Measurements from ENCODE around the gene FGF3. TPM values are rescaled to one million over a fixed set of nuclear protein-coding genes. Genes with fewer than 3 reads are reported as not detected.

The FGF3 gene
- total RNA-seq, 2 experiments from 2014 or later, result not detected

DNA sequence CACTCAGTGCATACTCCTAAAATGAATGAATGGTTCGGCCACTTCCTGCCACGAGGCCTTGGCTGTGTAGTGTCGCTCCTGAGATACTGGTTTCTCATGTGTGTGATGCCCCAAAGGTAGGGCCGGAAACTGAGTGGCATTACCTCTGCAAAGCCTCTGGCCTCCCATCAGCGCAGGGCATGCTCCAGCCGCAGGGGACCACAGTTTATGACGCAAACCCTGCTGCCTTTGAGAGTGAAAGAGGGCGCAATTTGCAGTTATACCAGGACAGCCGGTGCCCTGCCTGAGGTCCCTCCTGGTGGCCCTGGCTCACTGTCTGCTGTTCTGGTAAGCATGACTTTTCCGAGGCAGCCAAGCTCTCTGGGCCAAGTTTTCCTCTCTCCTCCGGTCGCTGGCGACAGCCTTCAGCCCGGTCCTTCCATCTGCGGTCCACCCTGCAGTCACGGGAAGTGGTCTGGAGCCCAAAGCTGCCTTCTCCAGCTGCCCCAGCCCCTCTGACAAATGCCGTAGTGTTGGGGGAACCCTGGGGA, 2.4 kb upstream of the FGF3 start:
- DNase-seq, result no peak
- Mint-ChIP-seq H3K27ac (no peak overlapping the region), H3K4me1 (no peaks in the 10 kb centered on the region), H3K27me3 (peaks cover 41% of the 10 kb centered on the region), H3K4me3 (no peak overlapping the region), H3K9me3 (no peaks in the 10 kb centered on the region), H3K36me3 (no peaks in the 10 kb centered on the region)

- Mint-ChIP-seq H3K36me3 (no peaks in the 10 kb centered on the region), H3K27me3 (peaks cover 50% of the 10 kb centered on the region), H3K9me3 (no peaks in the 10 kb centered on the region), H3K4me3 (no peak overlapping the region), H3K4me1 (no peaks in the 10 kb centered on the region), H3K27ac (no peak overlapping the region)
- DNase-seq, result no peak
Measured at GRCh38 chr11:69820441-69820840, 1.2 kb upstream of the FGF3 start.

DNA sequence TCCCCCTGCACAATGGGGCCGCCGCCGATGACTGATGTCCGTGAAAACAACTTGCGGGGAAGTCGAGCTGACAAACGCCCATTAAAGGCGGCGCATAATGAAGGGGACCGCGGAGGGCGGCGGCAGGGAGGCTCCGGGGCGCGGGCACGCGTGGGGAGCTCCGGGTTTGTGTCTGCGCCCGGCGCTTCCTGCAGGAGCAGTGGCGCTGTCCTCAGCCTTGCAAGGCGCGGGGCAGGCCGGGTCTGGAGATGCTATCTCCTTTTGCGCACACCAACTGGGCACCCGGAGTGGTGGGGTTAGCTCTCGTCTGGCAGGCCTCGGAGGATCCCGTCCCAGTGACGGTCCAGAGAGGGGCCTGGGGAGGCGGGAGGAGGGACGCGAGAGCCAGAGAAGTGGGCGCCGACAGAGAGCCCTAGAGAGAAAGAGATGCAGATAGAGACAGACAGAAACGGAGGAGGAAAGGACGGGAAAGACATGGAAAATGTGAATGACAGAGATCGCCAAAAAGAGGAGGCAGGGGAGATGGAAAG, 390 bp upstream of the FGF3 start:
- H3K9me3 Mint-ChIP-seq, result no peaks in the 10 kb centered on the region
- H3K27me3 Mint-ChIP-seq, result peaks cover 58% of the 10 kb centered on the region
- H3K4me1 Mint-ChIP-seq, result no peaks in the 10 kb centered on the region
- no peak for DNase-seq
- H3K36me3 Mint-ChIP-seq, result no peaks in the 10 kb centered on the region
- H3K4me3 Mint-ChIP-seq, result no peak overlapping the region
- H3K27ac Mint-ChIP-seq, result no peak overlapping the region

DNA sequence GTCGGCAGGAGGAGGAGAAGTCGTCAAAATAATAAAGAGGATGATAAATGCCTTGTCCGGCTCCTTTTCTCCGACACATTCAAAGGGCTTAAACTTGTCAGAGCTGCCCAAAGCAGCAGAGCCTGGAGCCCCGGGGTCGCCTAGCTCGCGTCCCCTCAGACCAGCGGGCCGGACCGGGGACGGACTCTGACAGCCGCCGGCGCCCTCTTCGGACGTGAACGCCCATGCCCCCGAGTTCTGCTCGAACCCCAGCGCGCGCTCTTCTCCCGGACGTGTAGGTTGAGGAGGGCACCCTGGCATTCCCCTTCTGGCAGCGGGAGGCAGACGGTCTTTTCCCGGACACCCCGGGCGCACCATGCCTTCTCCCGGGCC, 999 bp downstream of the FGF3 start:
- peaks cover 63% of the 10 kb centered on the region for H3K27me3 Mint-ChIP-seq
- H3K27ac Mint-ChIP-seq, result no peak overlapping the region
- no peak for DNase-seq
- H3K9me3 Mint-ChIP-seq, result no peaks in the 10 kb centered on the region
- H3K4me3 Mint-ChIP-seq, result no peak overlapping the region
- H3K36me3 Mint-ChIP-seq, result no peaks in the 10 kb centered on the region
- no peaks in the 10 kb centered on the region for H3K4me1 Mint-ChIP-seq

GRCh38 chr11:69817265-69818230, 1.7 kb downstream of the FGF3 start:
- H3K27ac Mint-ChIP-seq, result no peak overlapping the region
- H3K36me3 Mint-ChIP-seq, result no peaks in the 10 kb centered on the region
- H3K4me1 Mint-ChIP-seq, result no peaks in the 10 kb centered on the region
- peaks cover 64% of the 10 kb centered on the region for H3K27me3 Mint-ChIP-seq
- H3K9me3 Mint-ChIP-seq, result no peaks in the 10 kb centered on the region
- no peak for DNase-seq
- H3K4me3 Mint-ChIP-seq, result no peak overlapping the region

DNA sequence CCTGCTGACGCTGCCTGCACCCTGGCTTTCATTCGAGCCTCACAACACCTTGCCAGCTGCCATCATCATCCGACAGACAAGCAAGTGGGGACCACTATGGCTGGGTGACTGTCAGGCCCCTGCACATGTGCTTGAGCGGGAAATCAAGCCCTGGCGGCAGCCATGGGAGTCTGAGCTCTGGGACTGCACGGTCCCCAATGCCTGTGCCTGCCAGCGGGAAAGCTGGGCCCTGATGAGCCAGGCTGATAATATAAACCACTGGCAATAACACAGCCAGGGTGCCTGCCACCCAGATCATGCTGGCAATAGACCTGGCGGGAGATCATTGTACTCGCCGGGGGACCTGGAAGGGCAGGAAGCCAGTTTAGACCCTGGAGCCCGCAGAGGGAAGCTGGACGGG, 2.5 kb downstream of the FGF3 start:
- Mint-ChIP-seq H3K27me3 (peaks cover 57% of the 10 kb centered on the region), H3K4me1 (no peaks in the 10 kb centered on the region), H3K27ac (no peak overlapping the region), H3K36me3 (no peaks in the 10 kb centered on the region), H3K4me3 (no peak overlapping the region), H3K9me3 (no peaks in the 10 kb centered on the region)
- DNase-seq, result no peak

GRCh38 chr11:69815973-69816372, 3.2 kb downstream of the FGF3 start:
- Mint-ChIP-seq H3K27me3 (peaks cover 52% of the 10 kb centered on the region), H3K9me3 (no peaks in the 10 kb centered on the region), H3K4me3 (no peak overlapping the region)

DNA sequence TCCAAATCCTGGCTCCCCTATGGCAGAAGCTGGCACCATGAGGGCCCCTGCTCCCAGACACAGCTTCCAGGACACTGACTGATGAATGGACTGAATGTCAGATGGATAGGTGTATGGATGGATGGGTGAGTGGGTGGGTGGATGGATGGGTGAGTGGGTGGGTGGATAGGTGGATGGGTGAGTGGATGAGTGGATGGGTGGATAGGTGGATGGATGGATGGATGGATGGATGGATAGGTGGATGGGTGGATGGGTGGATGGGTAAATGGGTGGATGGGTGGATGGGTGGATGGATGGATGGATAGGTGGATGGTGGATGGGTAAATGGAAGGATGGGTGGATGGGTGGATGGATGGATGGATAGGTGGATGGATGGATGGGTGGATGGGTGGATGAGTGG, 4.3 kb downstream of the FGF3 start:
- no peak for DNase-seq
- Mint-ChIP-seq H3K4me3 (no peak overlapping the region), H3K36me3 (no peaks in the 10 kb centered on the region), H3K27ac (no peak overlapping the region), H3K9me3 (no peaks in the 10 kb centered on the region), H3K4me1 (no peaks in the 10 kb centered on the region), H3K27me3 (peaks cover 41% of the 10 kb centered on the region)

More at GRCh38 chr11:69815973-69816372, 3.2 kb downstream of the FGF3 start:
- no peak for DNase-seq
- no peaks in the 10 kb centered on the region for H3K36me3 Mint-ChIP-seq
- no peak overlapping the region for H3K27ac Mint-ChIP-seq
- H3K4me1 Mint-ChIP-seq, result no peaks in the 10 kb centered on the region

DNA sequence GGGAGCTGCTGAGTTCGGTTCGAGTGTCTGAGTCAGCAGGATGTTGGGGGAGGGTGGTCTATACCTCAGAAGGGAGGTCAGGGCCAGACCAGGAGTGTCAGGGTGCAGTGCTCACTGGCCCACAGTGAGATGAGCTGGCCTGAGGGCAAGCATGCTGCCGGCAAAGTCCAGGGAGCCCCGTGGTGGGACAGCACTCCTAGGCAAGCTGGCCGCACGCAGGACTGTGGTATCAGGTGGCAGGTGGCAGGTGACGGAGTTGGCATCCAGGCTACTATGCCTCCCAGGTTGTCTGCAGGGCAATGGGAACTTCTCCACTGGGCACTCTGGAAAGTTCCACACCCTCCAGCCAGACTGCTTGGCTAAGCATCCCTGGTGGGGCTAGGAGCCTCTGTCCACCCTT, 4.8 kb downstream of the FGF3 start:
- no peaks in the 10 kb centered on the region for H3K4me1 Mint-ChIP-seq
- no peak overlapping the region for H3K27ac Mint-ChIP-seq
- no peak for DNase-seq
- H3K9me3 Mint-ChIP-seq, result no peaks in the 10 kb centered on the region
- no peak overlapping the region for H3K4me3 Mint-ChIP-seq
- peaks cover 40% of the 10 kb centered on the region for H3K27me3 Mint-ChIP-seq
- no peaks in the 10 kb centered on the region for H3K36me3 Mint-ChIP-seq

DNA sequence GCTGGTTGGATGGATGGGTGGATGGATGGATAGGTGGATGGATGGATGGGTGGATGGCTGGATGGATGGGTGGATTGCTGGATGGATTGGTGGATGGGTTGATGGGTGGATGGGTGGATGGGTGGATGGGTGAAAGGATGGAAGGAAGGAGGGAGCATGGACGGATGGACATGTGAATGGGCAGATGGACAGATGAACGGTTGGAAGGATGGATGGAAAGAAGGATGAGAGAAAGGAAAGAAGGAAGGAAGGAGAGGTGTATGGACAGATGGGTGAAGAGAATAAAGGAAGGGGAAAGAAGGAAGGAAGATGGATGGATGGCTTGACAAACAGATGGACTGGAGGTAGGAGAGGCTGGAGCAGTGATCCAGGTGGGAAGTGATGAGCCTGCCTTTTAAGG, 5.4 kb downstream of the FGF3 start:
- H3K27ac Mint-ChIP-seq, result no peak overlapping the region
- no peaks in the 10 kb centered on the region for H3K9me3 Mint-ChIP-seq
- no peaks in the 10 kb centered on the region for H3K36me3 Mint-ChIP-seq
- peaks cover 39% of the 10 kb centered on the region for H3K27me3 Mint-ChIP-seq
- no peak for DNase-seq
- no peaks in the 10 kb centered on the region for H3K4me1 Mint-ChIP-seq
- H3K4me3 Mint-ChIP-seq, result no peak overlapping the region

DNA sequence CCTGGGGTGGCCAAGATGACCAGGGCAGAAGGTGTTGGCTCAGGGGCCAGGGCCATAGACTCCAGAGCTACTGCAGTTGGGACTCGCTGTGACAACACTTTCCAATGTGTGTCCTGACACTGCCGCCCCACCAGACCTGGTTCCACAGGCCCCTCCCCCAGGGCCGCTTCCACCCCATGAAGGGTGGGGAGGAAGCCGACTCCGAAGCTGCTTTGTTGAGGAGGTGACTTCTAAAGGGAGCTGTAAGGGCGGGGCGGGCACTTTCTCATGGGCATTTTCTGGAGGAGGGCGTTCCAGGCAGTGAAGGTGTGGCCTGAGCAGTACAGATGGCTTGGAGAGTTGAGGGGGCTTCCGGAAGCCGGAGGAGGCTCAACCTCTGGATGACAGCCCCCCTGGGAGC, 6.3 kb downstream of the FGF3 start:
- no peak overlapping the region for H3K27ac Mint-ChIP-seq
- no peaks in the 10 kb centered on the region for H3K4me1 Mint-ChIP-seq
- DNase-seq, result no peak
- no peaks in the 10 kb centered on the region for H3K9me3 Mint-ChIP-seq
- H3K36me3 Mint-ChIP-seq, result no peaks in the 10 kb centered on the region
- peaks cover 39% of the 10 kb centered on the region for H3K27me3 Mint-ChIP-seq
- no peak overlapping the region for H3K4me3 Mint-ChIP-seq

- DNase-seq, result no peak
- H3K36me3 Mint-ChIP-seq, result no peaks in the 10 kb centered on the region
- H3K9me3 Mint-ChIP-seq, result no peaks in the 10 kb centered on the region
- H3K27me3 Mint-ChIP-seq, result peaks cover 39% of the 10 kb centered on the region
- no peak overlapping the region for H3K4me3 Mint-ChIP-seq
- no peaks in the 10 kb centered on the region for H3K4me1 Mint-ChIP-seq
- H3K27ac Mint-ChIP-seq, result no peak overlapping the region
Measured at GRCh38 chr11:69812256-69812655, 7.0 kb downstream of the FGF3 start.

DNA sequence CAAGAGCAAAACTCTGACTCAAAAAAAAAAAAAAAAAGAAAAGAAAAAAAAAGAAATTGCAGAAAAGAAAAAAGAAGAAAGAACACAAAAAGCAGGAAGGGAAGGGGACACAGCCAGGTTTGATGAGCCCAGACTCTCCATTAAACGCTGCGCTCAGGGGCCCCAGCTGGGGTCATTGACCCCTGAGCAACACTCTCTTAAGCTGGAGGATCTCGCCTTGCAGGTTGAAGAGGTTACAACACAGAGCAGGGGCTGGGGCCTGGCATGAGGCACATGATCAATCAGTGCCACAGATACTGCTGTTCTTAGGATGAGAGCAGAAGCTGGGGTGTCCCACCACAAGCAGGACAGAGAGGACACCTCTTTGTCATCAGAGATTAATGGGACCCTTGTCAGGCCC, 7.8 kb downstream of the FGF3 start:
- no peak overlapping the region for H3K27ac Mint-ChIP-seq
- H3K4me3 Mint-ChIP-seq, result no peak overlapping the region
- no peaks in the 10 kb centered on the region for H3K9me3 Mint-ChIP-seq
- peaks cover 31% of the 10 kb centered on the region for H3K27me3 Mint-ChIP-seq
- no peaks in the 10 kb centered on the region for H3K4me1 Mint-ChIP-seq
- no peaks in the 10 kb centered on the region for H3K36me3 Mint-ChIP-seq
- no peak for DNase-seq

DNA sequence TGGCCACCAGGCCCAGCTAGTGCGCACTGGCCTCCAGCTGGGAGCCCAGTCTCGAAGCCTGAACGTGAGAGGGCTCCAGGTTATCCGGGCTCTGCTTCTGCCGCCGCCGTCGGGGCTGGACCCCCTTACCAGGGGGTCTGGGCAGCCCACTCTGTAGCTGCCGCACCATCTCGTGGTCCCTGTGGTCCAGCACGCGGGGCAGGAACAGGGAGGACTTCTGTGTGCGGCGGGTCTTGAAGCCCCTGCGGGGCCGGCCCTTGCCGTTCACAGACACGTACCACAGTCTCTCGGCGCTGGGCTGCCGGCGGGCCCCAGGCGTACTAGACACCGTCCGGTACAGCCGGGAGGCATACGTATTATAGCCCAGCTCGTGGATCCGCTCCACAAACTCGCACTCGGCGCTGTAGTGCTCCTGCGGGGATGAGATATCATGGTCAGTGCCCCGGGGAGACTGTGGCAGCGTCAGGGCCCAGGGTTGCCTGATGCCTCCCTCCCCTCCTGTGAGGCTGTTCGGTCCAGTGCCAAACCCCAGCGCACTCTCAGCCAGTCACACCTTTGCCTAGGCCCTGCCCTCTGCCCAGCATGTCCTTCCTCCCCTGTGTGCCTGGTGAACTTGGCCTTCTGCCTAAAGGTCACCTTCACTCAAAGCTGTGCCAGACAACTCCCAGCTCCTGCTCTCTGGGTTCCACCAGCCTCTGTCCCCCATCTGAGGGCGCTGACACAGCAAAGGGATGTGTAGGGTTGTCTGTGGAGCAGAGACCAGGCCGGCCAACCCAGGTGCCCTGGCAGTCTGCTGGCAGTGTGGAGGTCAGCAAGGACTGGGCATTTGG, 8.7 kb downstream of the FGF3 start:
- Mint-ChIP-seq H3K27ac (no peak overlapping the region), H3K4me3 (no peak overlapping the region), H3K36me3 (no peaks in the 10 kb centered on the region), H3K9me3 (no peaks in the 10 kb centered on the region), H3K27me3 (peaks cover 27% of the 10 kb centered on the region), H3K4me1 (no peaks in the 10 kb centered on the region)
- no peak for DNase-seq

GRCh38 chr11:69808667-69809086, 10.5 kb downstream of the FGF3 start:
- H3K36me3 Mint-ChIP-seq, result no peaks in the 10 kb centered on the region
- H3K27me3 Mint-ChIP-seq, result peaks cover 13% of the 10 kb centered on the region
- no peak overlapping the region for H3K27ac Mint-ChIP-seq
- H3K9me3 Mint-ChIP-seq, result no peaks in the 10 kb centered on the region
- H3K4me1 Mint-ChIP-seq, result no peaks in the 10 kb centered on the region
- H3K4me3 Mint-ChIP-seq, result no peak overlapping the region
- no peak for DNase-seq

Data from activated naive CD8-positive, alpha-beta T cell treated with anti-CD3 and anti-CD28 coated beads for 36 hours (primary cell).